Measurements from ENCODE around the gene TRIM29.

DNA sequence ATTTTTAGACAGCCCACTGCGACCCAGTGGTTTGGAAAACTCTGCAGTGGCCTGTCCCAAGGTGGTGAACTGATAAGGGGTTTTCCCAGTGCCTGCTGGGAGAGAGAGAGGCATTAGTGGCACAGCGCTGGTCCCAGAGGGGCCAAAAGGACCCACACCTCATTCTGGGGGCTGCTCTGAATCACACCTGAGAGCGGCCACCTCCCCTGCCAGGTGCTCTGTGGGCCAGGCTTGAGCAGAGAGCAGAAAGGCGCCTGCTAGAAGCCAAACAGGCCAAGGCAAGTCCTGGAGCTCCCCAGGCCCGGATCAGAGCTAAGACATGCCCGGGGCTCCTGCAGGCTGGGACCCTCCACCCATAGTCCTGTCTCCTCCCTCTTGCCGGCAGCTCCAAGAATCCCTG, 20.9 kb downstream of the TRIM29 start:
- TF ChIP-seq, protein P1, sequence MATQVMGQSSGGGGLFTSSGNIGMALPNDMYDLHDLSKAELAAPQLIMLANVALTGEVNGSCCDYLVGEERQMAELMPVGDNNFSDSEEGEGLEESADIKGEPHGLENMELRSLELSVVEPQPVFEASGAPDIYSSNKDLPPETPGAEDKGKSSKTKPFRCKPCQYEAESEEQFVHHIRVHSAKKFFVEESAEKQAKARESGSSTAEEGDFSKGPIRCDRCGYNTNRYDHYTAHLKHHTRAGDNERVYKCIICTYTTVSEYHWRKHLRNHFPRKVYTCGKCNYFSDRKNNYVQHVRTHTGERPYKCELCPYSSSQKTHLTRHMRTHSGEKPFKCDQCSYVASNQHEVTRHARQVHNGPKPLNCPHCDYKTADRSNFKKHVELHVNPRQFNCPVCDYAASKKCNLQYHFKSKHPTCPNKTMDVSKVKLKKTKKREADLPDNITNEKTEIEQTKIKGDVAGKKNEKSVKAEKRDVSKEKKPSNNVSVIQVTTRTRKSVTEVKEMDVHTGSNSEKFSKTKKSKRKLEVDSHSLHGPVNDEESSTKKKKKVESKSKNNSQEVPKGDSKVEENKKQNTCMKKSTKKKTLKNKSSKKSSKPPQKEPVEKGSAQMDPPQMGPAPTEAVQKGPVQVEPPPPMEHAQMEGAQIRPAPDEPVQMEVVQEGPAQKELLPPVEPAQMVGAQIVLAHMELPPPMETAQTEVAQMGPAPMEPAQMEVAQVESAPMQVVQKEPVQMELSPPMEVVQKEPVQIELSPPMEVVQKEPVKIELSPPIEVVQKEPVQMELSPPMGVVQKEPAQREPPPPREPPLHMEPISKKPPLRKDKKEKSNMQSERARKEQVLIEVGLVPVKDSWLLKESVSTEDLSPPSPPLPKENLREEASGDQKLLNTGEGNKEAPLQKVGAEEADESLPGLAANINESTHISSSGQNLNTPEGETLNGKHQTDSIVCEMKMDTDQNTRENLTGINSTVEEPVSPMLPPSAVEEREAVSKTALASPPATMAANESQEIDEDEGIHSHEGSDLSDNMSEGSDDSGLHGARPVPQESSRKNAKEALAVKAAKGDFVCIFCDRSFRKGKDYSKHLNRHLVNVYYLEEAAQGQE (IDR thresholded peaks at IDR 0.05; ENCODE audit: low read depth, low read length) = no peak
- TF ChIP-seq MYC (IDR thresholded peaks at IDR 0.05; ENCODE audit: insufficient read depth, insufficient read length, insufficient replicate concordance, low read length, severe bottlenecking) (no peak), KDM1A (IDR thresholded peaks at IDR 0.05; ENCODE audit: borderline replicate concordance) (no peak), TARDBP (IDR thresholded peaks at IDR 0.05; ENCODE audit: borderline replicate concordance) (no peak), POLR2AphosphoS5 (IDR thresholded peaks at IDR 0.05; ENCODE audit: low read length) (no peak)
- TF ChIP-seq, protein P2, sequence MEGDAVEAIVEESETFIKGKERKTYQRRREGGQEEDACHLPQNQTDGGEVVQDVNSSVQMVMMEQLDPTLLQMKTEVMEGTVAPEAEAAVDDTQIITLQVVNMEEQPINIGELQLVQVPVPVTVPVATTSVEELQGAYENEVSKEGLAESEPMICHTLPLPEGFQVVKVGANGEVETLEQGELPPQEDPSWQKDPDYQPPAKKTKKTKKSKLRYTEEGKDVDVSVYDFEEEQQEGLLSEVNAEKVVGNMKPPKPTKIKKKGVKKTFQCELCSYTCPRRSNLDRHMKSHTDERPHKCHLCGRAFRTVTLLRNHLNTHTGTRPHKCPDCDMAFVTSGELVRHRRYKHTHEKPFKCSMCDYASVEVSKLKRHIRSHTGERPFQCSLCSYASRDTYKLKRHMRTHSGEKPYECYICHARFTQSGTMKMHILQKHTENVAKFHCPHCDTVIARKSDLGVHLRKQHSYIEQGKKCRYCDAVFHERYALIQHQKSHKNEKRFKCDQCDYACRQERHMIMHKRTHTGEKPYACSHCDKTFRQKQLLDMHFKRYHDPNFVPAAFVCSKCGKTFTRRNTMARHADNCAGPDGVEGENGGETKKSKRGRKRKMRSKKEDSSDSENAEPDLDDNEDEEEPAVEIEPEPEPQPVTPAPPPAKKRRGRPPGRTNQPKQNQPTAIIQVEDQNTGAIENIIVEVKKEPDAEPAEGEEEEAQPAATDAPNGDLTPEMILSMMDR (IDR thresholded peaks at IDR 0.05 in 2 of 3, conservative IDR thresholded peaks at IDR 0.05 in 1 of 3; ENCODE audit: control insufficient read depth in 2 of 3, extremely low read depth in 1 of 3, insufficient read depth in 1 of 3, low read depth in 3 of 3, low read length in 3 of 3) = no peak
